Lower leg skin (tissue), 4 donors: ENCODE results near the gene SLFN12L. TPM values are rescaled to one million over a fixed set of nuclear protein-coding genes. Genes with fewer than 3 reads are reported as not detected.

ENCODE experiments used
- DNase-seq, 2 donors: peaks; one replicate each; pipeline ENCODE4 v3.0.0-alpha.2; 2019; ENCODE audit warnings: low spot score in 2 of 2
- H3K4me3 ChIP-seq: fragments of 200-600 bp; sonication (generic); 2 replicates; pipeline ENCODE4 v1.5.1; 2017; ENCODE audit warnings: mild to moderate bottlenecking, low read depth; ENCODE audit not compliant: poor library complexity, severe bottlenecking
- POLR2A ChIP-seq, 2 donors: fragments of 450-650 bp; IDR thresholded peaks; one replicate each; pipeline ENCODE4 v1.6.1; 2016 to 2017; ENCODE audit warnings: antibody characterized with exemption in 2 of 2, mild to moderate bottlenecking in 1 of 2, moderate library complexity in 1 of 2
- WGBS, 2 donors: methylation state at CpG; one replicate each; pipeline ENCODE4 v1.1.5; 2018; 5-methylcytosine and 5-hydroxymethylcytosine counted together
- intact Hi-C: fragments of 100-400 bp; cut with DNase I; formaldehyde crosslinking; loops from one replicate; pipeline ENCODE4 v1.15.0; 2023; ENCODE audit warnings: low total_unique reads
- total RNA-seq, 4 donors: library from RNA; depleted of rRNA; stranded (reverse); fragments of >200 nt; gene quantifications; one replicate each; pipeline ENCODE4 v1.1.0, GENCODE V29; 2016
- TF ChIP-seq, protein P1 (sequence below), 3 donors: fragments of 450-650 bp; IDR thresholded peaks; one replicate each; pipeline ENCODE4 v1.5.1; 2016; ENCODE audit warnings: antibody characterized with exemption in 3 of 3, mild to moderate bottlenecking in 3 of 3, moderate library complexity in 2 of 3

The SLFN12L gene
- total RNA-seq, 4 donors from 2014 or later = 0.12 to 0.80 (median 0.46) TPM

DNA sequence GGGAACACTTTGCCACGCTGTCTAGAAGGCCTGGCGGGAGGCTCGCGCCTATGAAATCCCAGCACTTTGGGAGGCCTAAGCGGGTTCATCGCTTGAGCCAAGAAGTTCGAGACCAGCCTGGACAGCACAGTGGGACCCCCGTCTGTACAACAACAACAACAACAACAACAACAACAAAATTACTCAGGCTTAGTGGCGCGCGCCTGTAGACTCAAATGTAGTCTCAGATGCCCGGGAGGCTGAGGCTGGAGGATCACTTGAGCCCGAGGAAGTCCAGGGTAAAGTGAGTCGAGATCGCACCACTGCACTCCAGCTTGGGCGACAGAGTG, 88.6 kb downstream of the SLFN12L start:
- no peak for TF ChIP-seq POLR2A (IDR thresholded peaks at IDR 0.05)
- TF ChIP-seq, protein P1, sequence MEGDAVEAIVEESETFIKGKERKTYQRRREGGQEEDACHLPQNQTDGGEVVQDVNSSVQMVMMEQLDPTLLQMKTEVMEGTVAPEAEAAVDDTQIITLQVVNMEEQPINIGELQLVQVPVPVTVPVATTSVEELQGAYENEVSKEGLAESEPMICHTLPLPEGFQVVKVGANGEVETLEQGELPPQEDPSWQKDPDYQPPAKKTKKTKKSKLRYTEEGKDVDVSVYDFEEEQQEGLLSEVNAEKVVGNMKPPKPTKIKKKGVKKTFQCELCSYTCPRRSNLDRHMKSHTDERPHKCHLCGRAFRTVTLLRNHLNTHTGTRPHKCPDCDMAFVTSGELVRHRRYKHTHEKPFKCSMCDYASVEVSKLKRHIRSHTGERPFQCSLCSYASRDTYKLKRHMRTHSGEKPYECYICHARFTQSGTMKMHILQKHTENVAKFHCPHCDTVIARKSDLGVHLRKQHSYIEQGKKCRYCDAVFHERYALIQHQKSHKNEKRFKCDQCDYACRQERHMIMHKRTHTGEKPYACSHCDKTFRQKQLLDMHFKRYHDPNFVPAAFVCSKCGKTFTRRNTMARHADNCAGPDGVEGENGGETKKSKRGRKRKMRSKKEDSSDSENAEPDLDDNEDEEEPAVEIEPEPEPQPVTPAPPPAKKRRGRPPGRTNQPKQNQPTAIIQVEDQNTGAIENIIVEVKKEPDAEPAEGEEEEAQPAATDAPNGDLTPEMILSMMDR (IDR thresholded peaks at IDR 0.05) = no peak
- no peak for DNase-seq
- WGBS, 2 donors = 17 to 40% methylated on average over 16 of the region's 16 CpGs
- intact Hi-C loops = no loop called here
- H3K4me3 ChIP-seq = no peak overlapping the region

DNA sequence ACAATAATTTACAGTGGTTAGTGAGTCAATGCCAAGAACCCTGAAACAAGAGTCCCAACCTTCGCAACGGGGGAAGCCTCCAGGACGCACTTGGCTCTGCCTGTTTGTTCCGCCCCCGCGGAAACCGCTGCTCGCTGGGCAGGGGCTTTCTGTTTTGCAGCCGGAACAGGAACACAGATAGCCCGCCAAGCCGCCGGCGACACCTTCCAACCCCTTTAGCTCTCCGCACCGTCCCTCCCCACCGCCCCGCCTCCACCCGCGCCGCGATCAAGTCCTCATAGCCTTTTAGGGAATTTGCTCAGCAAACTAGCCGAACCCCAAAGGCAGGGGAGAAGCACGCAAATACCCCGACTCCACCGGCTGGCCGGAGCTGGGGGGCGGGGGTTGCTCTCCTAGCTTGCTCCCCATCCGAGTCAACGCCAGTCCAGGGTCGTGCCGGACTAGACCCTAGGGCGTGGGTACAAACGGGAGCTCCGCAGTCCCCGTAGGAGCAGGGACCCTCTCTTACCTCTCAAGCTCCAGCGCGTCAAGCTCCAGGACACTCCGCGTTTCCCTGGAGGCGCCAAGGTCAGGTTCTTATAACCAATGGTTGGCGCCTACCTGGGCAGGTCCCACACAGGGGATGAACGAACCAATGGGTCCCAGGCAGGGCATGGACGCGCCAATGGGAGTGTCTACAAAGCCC, 89.1 kb downstream of the SLFN12L start, which contains the start of gene SLFN13:
Gene SLFN13, minus strand, starts transcription at position 553 of the 685 bp plus-strand sequence. CDS start 3,086 bp downstream, outside the sequence.
- 2% methylated on average over 36 to 41 of the region's 44 CpGs for WGBS, 2 donors
- intact Hi-C loops = no loop called here
- peak within 1 kb of the TSS; percentile 31 for H3K4me3 ChIP-seq
- peak; percentile 60 to 95 for DNase-seq
- no peak for TF ChIP-seq POLR2A (IDR thresholded peaks at IDR 0.05)
- TF ChIP-seq, protein P1 (IDR thresholded peaks at IDR 0.05) = no peak

DNA sequence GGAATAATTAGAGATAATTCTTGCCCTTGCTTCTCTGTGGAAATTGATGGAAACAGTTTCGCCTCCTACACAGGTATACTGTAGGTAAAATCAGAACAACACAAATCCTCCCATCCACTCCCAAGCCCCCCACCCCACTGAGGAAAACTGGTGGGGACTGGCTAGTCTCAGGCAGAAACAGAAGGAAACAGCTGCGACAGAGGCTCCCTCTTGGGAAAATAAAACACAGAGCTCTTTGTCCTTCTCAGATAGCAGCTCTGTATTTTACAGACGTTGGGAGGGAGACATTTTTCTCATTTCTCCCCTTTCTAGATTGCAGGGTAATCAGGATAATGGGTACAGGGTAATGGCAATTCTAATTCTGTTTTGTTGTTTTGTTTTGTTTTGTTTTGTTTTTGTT, 90.0 kb downstream of the SLFN12L start:
- DNase-seq = no peak
- intact Hi-C loops = no loop called here
- no peak overlapping the region for H3K4me3 ChIP-seq
- 61 to 67% methylated on average over 3 of the region's 3 CpGs for WGBS, 2 donors
- TF ChIP-seq, protein P1 (IDR thresholded peaks at IDR 0.05) = no peak

DNA sequence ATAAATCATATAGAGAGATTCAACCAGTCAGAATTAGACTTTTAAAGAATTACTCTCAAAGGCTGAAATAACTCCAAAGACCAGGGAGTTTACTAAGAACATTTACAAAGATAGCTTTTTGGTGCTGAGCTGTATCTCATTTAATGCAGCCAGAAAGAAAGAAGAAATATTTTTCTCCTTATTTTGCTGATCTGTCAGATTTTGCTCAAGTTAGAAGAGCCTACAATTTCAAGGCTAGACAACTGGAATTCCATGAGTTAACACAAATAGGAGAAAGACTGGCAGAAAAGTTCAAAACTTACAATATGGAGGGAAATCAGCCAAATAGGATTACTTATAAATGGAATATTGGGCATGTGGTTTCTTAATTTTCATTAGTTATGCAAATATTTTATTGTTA, 99.0 kb downstream of the SLFN12L start:
- intact Hi-C loops = no loop called here
- TF ChIP-seq, protein P1 (IDR thresholded peaks at IDR 0.05) = no peak
- no peak for TF ChIP-seq POLR2A (IDR thresholded peaks at IDR 0.05)
- DNase-seq = no peak
- no peak overlapping the region for H3K4me3 ChIP-seq

DNA sequence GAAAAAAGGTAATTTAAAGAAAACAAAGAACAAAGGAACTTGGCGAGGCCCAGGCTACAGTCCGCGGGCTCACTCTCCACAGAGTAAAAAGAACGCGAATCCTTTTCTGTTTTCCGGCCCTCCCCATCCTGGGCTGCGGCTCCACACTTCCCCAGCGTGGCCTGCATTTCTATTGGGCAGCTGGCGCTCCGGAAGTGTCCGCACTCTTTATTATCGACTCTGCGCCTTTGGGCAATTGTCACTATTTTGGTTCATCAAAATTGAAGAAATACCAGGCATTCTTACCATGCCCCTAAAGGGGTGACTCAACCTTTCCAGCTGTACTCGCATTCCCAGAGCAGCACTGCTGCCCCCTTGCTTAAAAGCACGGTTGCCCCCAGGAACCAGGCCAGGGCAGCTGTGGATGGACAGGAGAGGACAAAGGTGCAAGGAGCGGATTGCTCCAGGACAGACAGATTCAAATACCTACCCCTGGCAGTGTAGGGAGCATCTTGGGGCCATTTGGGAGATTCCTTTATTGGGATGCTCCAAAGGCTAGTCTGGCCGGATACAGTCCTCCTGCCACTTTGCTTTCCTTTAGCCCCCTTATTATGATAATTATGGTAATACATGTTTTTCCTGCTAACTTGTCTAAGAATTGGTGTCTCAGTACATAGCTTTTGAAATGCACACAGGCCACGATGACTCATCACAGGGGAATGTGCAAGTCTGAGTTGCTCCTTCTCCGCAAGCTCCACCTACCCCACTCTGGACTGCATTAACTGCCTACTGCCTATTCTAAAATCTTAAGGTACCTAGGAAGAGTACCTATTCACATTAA, 104.2 kb downstream of the SLFN12L start:
- H3K4me3 ChIP-seq = peak overlapping the region; percentile 52
- 9 to 11% methylated on average over 19 of the region's 19 CpGs for WGBS, 2 donors
- intact Hi-C loops = no loop called here
- peak; percentile 84 to 91 for DNase-seq
- TF ChIP-seq POLR2A (IDR thresholded peaks at IDR 0.05) = no peak
- TF ChIP-seq, protein P1 (IDR thresholded peaks at IDR 0.05) = no peak
